GM21515 (cell line): ENCODE data around the gene SCYGR3.

ENCODE experiments used
- ATAC-seq: cut with Tn5 transposase; IDR thresholded peaks from one replicate; pipeline ENCODE4 v1.9.1; 2021; ENCODE audit not compliant: unreplicated experiment

SCYGR3 gene, protein sequence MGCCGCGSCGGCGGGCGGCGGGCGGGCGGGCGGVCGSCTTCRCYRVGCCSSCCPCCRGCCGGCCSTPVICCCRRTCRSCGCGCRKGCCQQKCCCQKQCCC

DNA sequence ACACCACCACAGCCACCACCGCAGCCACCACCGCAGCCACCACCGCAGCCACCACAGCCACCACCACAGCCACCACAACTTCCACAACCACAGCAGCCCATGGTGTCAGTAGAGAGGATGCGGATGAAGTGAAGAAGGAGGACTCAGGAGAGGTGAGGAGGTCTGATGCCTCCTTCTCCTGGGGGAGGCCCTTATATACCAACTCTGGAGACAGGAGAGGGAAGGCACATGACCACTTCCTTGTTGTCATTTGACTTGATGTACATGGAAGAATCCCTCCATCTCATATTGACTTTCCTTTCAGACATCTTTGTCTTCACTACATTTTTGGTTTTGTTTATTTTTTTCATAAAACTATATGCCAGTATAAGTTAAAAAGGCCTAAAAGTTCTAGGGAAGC lies at the start of gene SCYGR3:
SCYGR3 (minus strand) TSS at position 101 of the 400 bp plus-strand sequence; CDS start at position 101, 0 bp downstream.
- no peak for ATAC-seq

DNA sequence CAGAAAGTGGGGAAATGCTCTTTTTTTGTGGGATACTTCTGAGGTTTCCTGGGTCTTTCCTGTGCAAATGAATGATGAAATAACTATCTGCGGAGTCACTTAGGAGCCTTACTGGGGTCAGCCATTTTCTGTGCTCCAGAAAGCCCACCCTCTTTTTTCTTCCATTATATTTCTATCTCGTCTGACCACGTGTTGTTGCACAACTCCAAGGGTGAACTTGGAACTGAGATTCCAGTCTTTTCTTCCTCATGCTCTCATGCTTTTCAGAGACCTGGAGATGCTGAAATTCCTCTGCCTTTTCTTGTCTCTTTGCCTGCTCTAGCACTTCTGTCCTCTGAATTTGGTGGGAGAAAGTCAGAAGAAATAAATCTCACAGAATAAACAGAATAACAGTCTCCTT lies 47.2 kb upstream of the SCYGR3 start:
- no peak for ATAC-seq

DNA sequence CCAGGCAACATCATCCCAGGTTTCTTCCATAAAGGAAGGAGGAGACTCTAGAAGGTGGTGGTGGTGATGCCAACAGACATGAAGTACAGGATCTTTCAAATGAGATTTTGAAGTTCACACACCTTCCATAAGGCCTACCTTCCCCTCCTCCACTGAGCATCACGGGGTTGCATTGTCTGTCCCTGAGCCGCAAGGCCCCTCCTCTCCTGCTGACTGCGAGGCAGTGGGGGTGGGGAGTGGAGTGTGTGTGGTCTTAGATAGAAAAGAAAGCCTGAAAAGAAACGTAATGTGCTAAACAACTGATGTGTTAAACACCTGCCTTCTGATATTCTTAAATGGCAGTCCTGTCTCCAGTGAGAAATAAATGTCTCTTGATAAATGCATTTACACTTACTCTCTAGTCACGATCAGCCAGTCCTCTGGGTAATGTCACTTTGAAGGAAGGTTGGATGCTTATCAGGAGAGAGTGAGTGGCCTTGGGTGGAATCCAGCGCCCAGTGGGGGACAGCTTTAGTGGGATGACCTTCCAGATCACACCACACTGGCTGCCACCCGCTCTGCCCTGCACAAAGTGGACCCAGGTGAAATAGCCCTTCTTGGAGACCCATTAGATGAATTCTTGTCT lies 46.5 kb upstream of the SCYGR3 start:
- no peak for ATAC-seq

DNA sequence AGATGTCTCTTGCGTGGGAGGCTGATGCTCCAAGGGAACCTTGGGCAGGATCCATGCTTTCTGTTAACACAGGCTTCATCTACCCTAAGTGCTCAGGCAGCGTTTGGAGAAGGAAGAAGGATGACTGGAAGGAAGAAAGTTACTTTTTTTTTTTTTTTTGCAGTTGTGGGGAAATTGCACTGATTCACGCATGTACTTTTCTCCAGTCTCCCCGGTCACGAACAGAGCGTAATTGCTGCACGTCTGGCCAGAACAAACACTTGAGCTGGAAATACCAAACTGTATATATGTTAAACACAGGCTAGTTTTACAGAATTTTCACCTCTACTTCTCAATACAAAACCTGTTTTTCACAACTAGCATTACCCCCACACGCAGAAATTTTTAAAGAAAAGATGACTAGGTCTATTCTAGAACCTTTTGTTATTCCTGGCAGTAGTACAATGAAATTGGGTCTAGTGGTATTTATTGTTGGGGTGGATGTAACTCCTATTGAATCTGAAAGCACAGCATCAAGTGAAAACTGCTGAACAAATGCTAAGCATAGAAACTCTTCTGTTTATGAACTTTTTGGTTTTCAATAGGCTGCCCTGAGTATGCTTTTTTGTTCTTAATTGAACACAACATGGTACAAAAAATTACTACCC lies 42.7 kb upstream of the SCYGR3 start:
- no peak for ATAC-seq

DNA sequence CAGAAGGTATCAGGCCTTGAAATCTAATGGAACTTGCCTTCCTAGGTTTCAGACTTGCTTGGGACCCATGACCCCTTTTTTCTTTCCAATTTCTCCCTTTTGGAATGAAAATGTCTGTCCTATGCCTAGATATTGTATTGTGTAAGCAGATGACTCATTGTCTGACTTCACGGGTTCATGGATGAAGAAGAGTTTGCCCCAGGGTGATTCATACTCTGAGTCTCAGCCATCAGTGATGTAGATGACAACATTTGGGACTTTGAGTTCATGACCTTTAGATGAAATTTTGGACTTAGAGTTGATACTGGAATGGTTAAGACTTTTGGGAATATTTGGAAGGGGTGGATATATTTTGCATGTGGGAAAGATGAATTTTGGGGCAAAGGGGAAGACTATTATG lies 40.8 kb upstream of the SCYGR3 start:
- ATAC-seq, result no peak

DNA sequence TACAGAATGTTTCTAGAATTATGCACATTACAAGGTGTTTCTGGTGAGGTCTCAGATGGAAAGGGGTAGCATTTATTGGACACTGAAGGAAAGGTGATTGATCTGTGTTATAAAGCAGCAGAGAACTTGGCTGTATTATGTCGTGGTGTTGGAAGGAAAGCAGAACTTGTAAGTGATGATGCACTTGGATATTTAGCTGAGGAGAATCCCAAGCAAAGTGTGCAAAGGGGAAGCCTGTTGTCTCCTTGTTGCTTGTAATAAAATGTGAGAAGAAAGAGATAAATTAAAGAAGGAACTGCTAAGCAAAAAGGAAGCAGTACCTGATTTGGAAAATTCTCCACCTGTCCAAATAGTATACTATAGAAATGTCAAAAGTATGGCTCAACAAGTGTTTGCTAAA lies 39.8 kb upstream of the SCYGR3 start:
- ATAC-seq, result no peak

DNA sequence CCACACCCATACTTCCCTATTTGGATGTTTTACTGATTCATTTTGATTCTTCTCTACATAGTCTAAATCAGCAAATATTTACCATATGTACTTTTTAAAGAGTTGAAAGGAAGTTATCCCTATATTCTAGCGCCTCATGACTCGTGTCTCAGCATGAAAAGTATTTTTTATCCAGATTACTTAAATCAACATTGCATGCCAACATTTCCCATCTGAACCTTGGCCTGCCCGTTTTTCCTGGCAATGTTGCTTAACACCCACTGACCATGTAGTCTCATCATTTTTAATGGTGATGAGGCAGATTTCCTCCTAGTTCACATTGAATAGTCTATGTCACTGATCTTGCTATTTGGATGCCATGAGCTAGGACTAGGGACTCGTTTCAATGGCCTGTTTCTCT lies 38.8 kb upstream of the SCYGR3 start:
- no peak for ATAC-seq

DNA sequence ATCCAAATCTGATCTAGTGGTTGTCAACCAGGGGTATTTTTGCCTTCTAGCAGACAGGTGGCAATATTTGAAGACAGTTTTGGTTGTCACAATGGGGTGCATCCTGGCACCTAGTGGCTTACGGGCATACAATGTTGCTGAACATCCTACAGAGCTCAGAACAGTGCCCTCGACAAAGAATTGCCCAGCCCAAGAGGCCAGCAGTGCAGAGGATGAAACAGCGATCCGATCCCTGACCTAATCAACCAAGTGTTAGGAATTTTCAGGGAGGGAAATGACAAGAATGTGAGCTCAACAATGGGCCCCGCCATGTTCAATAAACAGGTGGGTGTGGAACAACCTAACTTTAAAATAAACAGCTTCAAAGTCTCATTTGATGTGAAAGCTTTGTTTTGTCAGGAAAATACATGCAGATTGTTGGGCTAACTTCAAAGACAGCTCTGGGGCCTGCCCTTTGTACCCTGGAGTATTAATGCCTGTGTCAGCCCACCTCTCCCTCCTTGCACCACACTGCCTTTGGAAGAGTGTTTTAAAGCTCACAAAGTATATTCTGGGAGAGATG lies 29.4 kb upstream of the SCYGR3 start:
- no peak for ATAC-seq

DNA sequence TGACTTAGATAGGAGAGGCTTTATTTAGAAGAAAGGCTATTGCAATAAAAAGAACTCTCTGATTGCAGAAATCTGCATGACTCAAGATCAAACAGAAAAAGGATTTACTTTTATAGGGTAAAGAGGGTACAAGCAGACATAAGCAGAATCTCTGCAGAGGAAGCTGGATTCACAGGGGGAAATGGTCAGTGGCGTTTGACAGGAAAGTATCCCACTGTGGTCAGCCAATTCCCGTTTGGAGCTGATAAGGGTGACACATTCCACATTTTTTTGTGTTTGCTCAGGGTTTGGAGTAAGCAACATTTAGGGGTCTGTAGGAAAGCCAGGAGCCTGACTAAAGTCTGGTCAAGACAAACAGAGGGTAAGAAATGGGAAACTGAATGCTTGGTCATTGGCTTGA lies 28.0 kb upstream of the SCYGR3 start:
- ATAC-seq, result no peak

DNA sequence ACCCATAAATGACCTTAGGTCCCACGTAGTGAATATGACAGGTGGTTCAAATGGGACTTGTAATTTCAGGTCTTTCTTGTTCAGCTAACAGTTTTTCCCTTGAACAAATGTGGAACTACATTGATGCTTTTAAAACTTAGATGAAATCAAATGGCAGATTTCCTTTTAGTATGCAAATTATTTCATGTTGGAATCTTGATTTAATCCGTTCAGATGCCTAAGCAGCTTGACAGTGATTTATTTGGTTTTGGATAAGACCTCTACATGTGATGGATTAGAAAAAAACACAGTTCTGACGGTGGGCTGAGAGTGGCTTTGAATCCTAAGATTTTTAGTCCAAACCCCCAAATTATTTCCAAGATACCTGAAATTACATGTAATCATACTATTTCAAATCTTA lies 19.6 kb upstream of the SCYGR3 start:
- no peak for ATAC-seq

DNA sequence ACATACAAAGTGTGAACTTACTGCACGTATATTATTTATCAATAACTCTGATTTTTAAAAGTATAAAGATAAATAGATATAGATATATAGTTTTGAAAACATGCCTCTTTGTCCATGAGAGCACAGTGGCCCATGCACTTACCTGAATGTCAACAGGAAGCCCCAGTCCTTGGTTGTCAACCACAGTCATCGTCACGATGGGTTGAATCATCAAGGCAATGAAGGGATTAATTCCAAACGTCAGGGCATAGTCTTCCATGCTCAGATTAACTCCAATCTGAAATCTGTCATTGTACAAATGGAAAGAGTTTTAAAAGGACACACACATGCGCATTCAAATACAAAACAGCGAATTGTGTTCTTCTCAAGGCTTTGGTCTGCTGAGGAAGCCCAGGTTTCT lies 18.2 kb upstream of the SCYGR3 start:
- ATAC-seq, result no peak

DNA sequence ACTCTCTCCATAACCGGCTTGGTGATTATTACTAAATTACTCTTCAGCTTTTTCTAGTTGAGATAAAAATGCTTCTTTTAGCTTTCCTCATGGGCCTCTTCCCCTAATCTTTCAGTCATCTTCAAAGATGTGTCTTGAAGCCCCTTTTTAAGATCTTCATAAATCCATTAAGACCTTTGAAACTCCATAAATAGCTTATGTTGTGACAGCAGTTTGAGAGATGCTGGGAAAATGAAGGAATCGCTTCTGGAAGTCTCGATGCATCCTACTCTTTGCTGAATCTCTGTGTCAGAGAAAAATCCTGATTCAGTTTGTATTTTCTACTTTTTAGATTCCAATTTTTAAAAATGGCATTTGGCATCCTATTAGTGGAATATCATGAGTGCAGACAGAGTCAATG lies 15.7 kb upstream of the SCYGR3 start:
- ATAC-seq, result no peak

DNA sequence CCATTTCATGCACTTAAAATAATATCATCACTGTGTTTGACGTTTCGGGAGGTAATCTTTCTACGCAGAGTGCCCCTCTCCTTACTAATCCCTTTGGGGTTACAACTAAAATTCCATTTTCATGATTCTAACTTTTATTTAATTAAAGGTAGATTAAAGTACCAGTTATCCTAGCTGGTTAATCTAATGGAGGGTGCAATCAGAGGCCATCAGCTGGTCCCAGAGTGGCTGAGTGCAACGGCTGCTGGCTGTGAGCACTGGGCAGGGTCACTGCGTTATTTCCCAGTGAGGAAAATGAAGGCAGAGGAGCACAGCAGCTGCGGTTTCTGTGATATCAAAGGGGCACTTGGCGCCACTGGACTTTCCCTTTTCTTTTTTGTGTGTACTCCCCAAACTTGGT lies 14.8 kb upstream of the SCYGR3 start:
- no peak for ATAC-seq

DNA sequence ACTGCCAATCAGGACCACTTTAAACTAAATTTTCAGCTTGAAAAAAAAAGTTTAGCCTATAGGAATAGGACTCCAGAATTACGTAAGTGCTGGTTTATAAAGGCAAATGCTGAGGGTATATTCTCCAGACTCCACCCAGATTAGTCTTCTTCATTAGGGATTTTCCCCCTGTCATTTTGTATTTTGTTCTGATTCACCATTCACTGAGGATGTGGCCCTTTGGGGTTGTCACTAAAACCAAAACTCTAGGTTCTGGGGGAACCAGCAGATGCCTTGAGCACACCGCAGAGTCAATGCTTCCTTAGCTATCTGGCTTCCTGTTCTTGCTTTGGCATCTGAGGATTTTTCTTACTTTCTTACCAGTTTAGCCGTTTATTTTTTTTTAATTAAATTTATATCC lies 13.1 kb upstream of the SCYGR3 start:
- peak; percentile 99 for ATAC-seq

DNA sequence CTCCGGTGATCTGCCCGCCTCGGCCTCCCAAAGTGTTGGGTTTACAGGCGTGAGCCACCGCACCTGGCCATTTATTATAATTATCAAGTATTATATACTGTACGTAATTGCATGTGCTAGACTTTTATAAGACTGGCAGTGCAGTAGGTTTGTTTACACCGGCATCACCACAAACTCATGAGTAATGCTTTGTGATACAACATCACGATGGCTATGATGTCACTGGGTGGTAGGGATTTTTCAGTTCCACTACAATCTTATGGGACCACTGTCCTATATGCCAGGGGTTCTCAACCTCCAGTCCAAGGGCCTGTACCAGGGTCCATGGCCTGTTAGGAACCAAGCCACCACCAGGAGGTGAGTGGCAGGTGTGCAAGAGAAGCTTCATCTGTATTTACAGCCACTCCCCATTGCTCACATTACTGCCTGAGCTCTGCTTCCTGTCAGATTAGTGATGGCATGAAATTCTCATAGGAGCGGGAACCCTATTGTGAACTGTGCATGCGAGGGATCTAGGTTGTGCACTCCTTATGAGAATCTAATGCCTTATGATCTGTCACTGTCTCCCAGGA lies 12.0 kb upstream of the SCYGR3 start:
- no peak for ATAC-seq

DNA sequence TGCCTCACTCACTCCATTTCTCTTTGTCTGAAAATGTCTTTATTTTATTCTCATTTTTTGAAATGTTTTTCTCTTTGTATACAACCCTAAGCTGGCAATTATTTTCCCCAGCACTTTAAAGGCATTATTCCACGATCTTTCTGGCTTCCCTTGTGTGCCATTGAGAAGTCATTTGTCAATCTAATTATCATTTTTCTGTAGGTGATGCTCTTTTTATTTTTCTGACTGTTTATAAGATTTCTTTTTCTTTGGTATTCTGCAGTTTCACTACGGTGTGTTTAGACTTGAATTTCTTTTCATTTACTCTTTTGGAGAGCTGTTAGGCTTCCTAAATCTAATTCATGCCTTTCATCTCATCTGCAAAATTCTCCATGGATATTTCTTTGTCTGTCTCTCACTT lies 10.8 kb upstream of the SCYGR3 start:
- ATAC-seq, result no peak

DNA sequence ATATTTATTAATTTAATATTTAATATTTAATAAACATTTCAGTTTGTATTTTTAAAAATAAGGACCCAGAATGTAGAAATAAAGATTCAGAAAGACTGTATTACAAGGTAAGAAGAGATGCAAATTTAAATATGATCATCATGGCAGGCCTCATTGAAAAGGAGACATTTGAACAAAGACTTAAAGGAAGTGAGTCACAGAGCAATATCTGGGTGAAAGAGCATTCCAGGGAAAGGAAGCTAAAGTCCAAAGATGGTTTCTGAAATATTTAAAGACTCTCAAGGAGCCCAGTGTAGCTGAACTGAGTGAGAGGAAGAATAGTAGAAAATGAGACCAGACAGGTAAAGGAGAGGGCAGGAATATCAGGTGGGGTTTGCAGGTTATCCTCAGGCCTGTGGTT lies 8.6 kb upstream of the SCYGR3 start:
- ATAC-seq, result no peak

DNA sequence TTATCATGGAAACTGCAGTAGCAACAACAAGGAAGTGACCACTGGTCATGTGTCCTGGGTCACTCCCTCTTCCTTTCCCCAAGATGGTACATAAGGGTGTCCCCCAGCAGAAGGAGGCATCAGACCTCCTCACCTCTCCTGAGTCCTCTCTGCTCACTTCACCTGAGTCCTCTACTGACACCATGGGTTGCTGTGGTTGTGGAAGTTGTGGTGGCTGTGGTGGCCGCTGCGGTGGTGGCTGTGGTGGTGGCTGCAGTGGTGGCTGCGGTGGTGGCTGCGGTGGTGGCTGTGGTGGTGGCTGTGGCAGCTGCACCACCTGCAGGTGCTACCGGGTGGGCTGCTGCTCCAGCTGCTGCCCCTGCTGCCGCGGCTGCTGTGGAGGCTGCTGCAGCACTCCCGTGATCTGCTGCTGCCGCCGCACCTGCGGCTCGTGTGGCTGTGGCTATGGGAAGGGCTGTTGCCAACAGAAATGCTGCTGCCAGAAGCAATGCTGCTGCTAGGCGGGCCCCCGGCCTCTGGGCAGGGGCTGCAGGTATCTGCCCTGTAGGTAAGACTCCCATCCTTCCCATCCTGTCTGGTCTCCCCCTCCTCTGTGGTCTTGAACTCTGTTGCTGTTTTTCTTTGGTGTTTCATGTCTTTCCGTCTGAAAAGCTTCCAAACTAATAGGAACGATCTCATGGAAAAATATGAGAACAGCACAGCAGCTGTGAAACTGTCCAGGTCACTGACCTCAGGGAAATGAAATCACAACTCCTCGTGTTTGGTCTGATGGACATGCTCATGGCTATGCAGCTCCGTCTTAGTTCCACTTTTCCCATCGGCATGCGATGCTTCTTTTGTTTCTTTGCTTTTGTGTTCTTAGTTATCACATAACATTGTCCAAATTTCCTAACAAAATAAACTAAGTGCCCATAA lies 2.9 kb upstream of the SCYGR3 start, which contains the start of gene SCYGR4:
SCYGR4 (plus strand) TSS at position 183 of the 915 bp plus-strand sequence; CDS start at position 183, 0 bp downstream.
- ATAC-seq, result no peak

DNA sequence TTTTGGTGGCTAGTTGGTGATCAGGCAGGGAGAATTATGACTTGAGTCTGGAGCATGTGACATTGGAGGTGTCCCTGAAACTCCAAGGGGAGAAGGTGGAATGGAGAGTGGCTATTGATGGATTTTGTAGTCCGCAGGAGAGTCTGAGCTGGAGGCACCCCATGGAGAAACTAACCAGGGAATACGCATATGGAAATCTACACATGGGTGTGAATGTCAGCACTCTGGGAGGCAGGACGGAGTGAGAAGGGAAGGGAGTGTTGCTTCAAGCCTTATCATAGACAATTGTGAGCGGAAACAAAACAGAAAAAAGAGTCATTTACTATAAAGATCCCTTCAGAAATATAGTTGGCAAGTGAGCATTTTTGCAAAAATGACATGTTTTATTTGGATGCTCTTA lies 2.0 kb upstream of the SCYGR3 start:
- ATAC-seq, result no peak

DNA sequence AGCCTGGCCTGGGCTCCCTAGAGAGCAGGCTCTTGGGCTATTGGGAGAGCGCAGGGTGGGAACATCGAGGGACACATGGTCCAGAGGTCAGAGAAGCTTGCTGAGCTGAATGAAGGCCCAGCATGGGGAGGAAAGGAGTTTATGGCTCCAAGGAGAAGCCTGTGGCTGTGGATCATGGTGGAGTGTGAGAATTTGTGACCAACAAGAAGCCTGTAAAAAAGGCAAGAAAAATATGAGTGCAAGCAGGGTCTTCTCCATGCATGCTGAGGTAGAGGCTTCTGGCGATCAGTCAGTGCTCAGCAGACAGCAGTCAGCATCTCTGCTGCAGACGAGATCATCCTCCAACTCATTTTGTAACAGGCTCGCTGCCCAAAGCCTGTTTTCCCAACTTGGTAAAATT lies 1.3 kb upstream of the SCYGR3 start:
- no peak for ATAC-seq

DNA sequence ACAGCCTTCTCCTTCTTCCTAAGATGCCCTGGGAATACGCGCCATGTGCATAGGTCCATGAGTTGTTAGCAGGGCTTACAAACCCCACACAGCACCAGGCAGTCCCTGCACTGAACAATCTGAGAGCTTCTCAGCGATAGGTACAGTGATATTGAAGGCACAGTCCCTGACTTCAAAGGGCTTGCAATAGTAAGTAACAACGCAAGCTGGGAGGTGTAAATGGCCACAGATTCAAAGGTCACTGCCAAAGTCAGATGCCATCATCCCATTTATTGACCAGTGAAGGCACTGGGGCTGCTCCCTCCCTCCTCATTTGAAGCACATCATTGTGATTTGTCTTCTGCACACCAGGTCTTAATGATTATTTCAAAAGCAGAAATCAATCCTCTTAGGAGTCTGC lies 541 bp upstream of the SCYGR3 start:
- ATAC-seq, result no peak
